HG03558 (cell line): ENCODE data around the gene KANK4.

ENCODE experiments used
- ATAC-seq: cut with Tn5 transposase; IDR thresholded peaks from one replicate; pipeline ENCODE4 v1.9.1; 2021; ENCODE audit warnings: moderate number of reproducible peaks; ENCODE audit not compliant: unreplicated experiment; ENCODE audit errors: extremely low read depth

KANK4 gene

GRCh38 chr1:62218604-62219003 is 100.6 kb downstream of the KANK4 start:
- ATAC-seq: no peak

GRCh38 chr1:62213075-62213914 is 105.9 kb downstream of the KANK4 start:
- ATAC-seq: no peak

- ATAC-seq: no peak
These were observed 106.8 kb downstream of the KANK4 start for GRCh38 chr1:62212411-62212810.

- ATAC-seq: no peak
These were observed 108.3 kb downstream of the KANK4 start for GRCh38 chr1:62210960-62211359.

GRCh38 chr1:62209931-62210595 is 109.2 kb downstream of the KANK4 start:
- no peak for ATAC-seq

- ATAC-seq: no peak
These were observed 110.3 kb downstream of the KANK4 start for GRCh38 chr1:62208970-62209369.

- no peak for ATAC-seq
These were observed 111.1 kb downstream of the KANK4 start for GRCh38 chr1:62208087-62208486.

GRCh38 chr1:62207187-62207586 is 112.0 kb downstream of the KANK4 start:
- no peak for ATAC-seq

- ATAC-seq: no peak
These were observed 120.5 kb downstream of the KANK4 start for GRCh38 chr1:62198781-62199125.

GRCh38 chr1:62198069-62198780 is 121.0 kb downstream of the KANK4 start:
- no peak for ATAC-seq

- no peak for ATAC-seq
These were observed 123.0 kb downstream of the KANK4 start for GRCh38 chr1:62196086-62196690.

- ATAC-seq: no peak
These were observed 124.3 kb downstream of the KANK4 start, which contains the start of gene L1TD1 for GRCh38 chr1:62194651-62195544. Gene L1TD1, plus strand, starts transcription at chr1:62194849. Its CDS starts 11,780 bp downstream, at chr1:62206629.

- ATAC-seq: no peak
These were observed 131.1 kb downstream of the KANK4 start for GRCh38 chr1:62188111-62188510.

GRCh38 chr1:62187548-62187947 is 131.7 kb downstream of the KANK4 start:
- no peak for ATAC-seq
